Caco-2 (cell line): ENCODE results near the gene RABEP2. TPM values are rescaled to one million over a fixed set of nuclear protein-coding genes. Genes with fewer than 3 reads are reported as not detected.

Experiments
- BruUV-seq: library from RNA; stranded (reverse); fragments of 400-500 nt; replicated peaks from 2 replicates; lab custom pipeline; 2021; lab: Mats Ljungman, UMichigan
- CTCF ChIA-PET: fragments of 300-600 bp; sonication (Branson Sonifier 250); formaldehyde crosslinking; loops from one replicate; lab custom pipeline; 2022; ENCODE audit warnings: antibody characterized with exemption; lab: Charles Lee
- POLR2A ChIA-PET: fragments of 300-600 bp; sonication (Branson Sonifier 250); formaldehyde crosslinking; loops from one replicate; lab custom pipeline; 2022; ENCODE audit warnings: antibody characterized with exemption; lab: Charles Lee
- DNase-seq, 2 experiments: peaks; one replicate each; pipeline versions ENCODE4 v3.0.0 to v3.0.0-alpha.2; 2020 to 2022
- H3K27me3 ChIP-seq: replicated peaks from 2 replicates; pipeline ENCODE4 v1.6.0; 2011; ENCODE audit warnings: low read length; ENCODE audit not compliant: control insufficient read depth, insufficient read depth
- H3K36me3 ChIP-seq: 2 replicates; pipeline ENCODE4 v1.5.1; 2011; ENCODE audit warnings: low read length; ENCODE audit not compliant: control insufficient read depth, insufficient read depth
- H3K4me1 ChIP-seq: fragments of 250-450 bp; sonication (Bioruptor Pico); 2 replicates; pipeline ENCODE4 v1.5.1; 2020; ENCODE audit warnings: mild to moderate bottlenecking
- H3K4me3 ChIP-seq: 2 replicates; pipeline ENCODE4 v1.5.1; 2011; ENCODE audit warnings: low read depth, mild to moderate bottlenecking, control low read depth, low read length
- H3K9me3 ChIP-seq: fragments of 250-450 bp; sonication (Bioruptor Pico); 2 replicates; pipeline ENCODE4 v1.5.1; 2020; ENCODE audit warnings: mild to moderate bottlenecking, moderate library complexity
- H3K27ac Mint-ChIP-seq: one replicate; pipeline ENCODE4 v1.8.0; 2022; ENCODE audit warnings: mixed read lengths; ENCODE audit not compliant: unreplicated experiment
- H3K27me3 Mint-ChIP-seq: one replicate; pipeline ENCODE4 v1.8.0; 2022; ENCODE audit warnings: mixed read lengths; ENCODE audit not compliant: insufficient read depth, unreplicated experiment
- H3K36me3 Mint-ChIP-seq: one replicate; pipeline ENCODE4 v1.8.0; 2022; ENCODE audit warnings: mild to moderate bottlenecking, mixed read lengths; ENCODE audit not compliant: insufficient read depth, unreplicated experiment
- H3K4me1 Mint-ChIP-seq: one replicate; pipeline ENCODE4 v1.8.0; 2022; ENCODE audit warnings: low read depth, mixed read lengths; ENCODE audit not compliant: unreplicated experiment
- H3K4me3 Mint-ChIP-seq: one replicate; pipeline ENCODE4 v1.8.0; 2022; ENCODE audit warnings: mild to moderate bottlenecking, moderate library complexity, mixed read lengths; ENCODE audit not compliant: unreplicated experiment
- H3K9me3 Mint-ChIP-seq: one replicate; pipeline ENCODE4 v1.8.0; 2022; ENCODE audit warnings: mixed read lengths; ENCODE audit not compliant: unreplicated experiment
- intact Hi-C: fragments of 100-400 bp; cut with micrococcal nuclease; formaldehyde crosslinking; loops from one replicate; pipeline ENCODE4 v1.10.0; 2022; ENCODE audit not compliant: unreplicated experiment
- total RNA-seq: library from RNA; stranded (reverse); gene quantifications from 2 replicates; pipeline ENCODE4 v1.2.3, GENCODE V29; 2022
- TF ChIP-seq, protein P1 (sequence below), 2 experiments: fragments of 200-600 bp in 1 of 2; IDR thresholded peaks; 1 replicate in 1 of 2; 2 replicates in 1 of 2; pipeline versions ENCODE4 v1.5.1 to v1.8.0; 2011 to 2022; ENCODE audit warnings: antibody characterized with exemption in 1 of 2, control low read depth in 1 of 2, inconsistent platforms in 1 of 2, low read depth in 1 of 2, low read length in 1 of 2, mild to moderate bottlenecking in 1 of 2, moderate library complexity in 1 of 2; ENCODE audit not compliant: insufficient read depth in 1 of 2, severe bottlenecking in 1 of 2, unreplicated experiment in 1 of 2

The RABEP2 gene
- total RNA-seq, 1 experiment from 2014 or later, result 22.9 TPM

GRCh38 chr16:28964496-28964895 lies 39.5 kb upstream of the RABEP2 start:
- Histone ChIP-seq H3K4me1 (no peaks in the 10 kb centered on the region), H3K9me3 (no peaks in the 10 kb centered on the region), H3K4me3 (no peak overlapping the region), H3K27me3 (no peaks in the 10 kb centered on the region), H3K36me3 (no peaks in the 10 kb centered on the region; the same call in 1 of the 2 replicates)
- no TSS peak for BruUV-seq
- intact Hi-C loops, result no loop called here
- H3K4me1 Mint-ChIP-seq, result no peaks in the 10 kb centered on the region
- ChIA-PET POLR2A (no interaction called here), CTCF (no interaction called here)
- H3K4me3 Mint-ChIP-seq, result no peak overlapping the region
- H3K9me3 Mint-ChIP-seq, result no peaks in the 10 kb centered on the region
- no peaks in the 10 kb centered on the region for H3K27me3 Mint-ChIP-seq
- no peak overlapping the region for H3K27ac Mint-ChIP-seq
- DNase-seq, result no peak
- peaks cover 50% of the 10 kb centered on the region for H3K36me3 Mint-ChIP-seq
- TF ChIP-seq, protein P1, sequence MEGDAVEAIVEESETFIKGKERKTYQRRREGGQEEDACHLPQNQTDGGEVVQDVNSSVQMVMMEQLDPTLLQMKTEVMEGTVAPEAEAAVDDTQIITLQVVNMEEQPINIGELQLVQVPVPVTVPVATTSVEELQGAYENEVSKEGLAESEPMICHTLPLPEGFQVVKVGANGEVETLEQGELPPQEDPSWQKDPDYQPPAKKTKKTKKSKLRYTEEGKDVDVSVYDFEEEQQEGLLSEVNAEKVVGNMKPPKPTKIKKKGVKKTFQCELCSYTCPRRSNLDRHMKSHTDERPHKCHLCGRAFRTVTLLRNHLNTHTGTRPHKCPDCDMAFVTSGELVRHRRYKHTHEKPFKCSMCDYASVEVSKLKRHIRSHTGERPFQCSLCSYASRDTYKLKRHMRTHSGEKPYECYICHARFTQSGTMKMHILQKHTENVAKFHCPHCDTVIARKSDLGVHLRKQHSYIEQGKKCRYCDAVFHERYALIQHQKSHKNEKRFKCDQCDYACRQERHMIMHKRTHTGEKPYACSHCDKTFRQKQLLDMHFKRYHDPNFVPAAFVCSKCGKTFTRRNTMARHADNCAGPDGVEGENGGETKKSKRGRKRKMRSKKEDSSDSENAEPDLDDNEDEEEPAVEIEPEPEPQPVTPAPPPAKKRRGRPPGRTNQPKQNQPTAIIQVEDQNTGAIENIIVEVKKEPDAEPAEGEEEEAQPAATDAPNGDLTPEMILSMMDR (IDR thresholded peaks at IDR 0.05; ENCODE audit: insufficient read depth in 1 of 2, low read depth in 1 of 2, low read length in 1 of 2, severe bottlenecking in 1 of 2, unreplicated experiment in 1 of 2), result no peak

DNA sequence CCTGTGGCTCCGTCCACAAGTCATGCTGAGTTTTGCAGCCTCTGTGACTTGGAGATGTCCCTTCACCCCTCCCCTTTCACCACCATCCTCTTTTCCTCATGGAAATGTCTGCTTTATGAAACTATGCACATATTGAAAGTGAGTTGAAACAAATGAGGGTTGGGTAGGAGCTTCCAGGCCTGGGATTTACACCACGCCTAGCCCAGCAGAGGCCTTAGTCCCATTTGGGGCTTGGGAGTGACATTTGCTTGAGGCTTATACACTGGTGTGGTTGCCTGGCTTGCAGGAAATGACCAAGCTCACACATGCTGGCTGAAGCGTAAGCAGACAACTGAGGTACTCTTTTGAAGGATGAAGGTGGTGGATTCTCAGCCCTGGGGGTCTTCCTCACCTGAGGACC lies 39.0 kb upstream of the RABEP2 start:
- H3K4me3 Mint-ChIP-seq, result no peak overlapping the region
- H3K36me3 Mint-ChIP-seq, result peaks cover 53% of the 10 kb centered on the region
- no TSS peak for BruUV-seq
- DNase-seq, result no peak
- POLR2A ChIA-PET, result no interaction called here
- H3K4me1 Mint-ChIP-seq, result no peaks in the 10 kb centered on the region
- TF ChIP-seq, protein P1 (IDR thresholded peaks at IDR 0.05; ENCODE audit: insufficient read depth in 1 of 2, low read depth in 1 of 2, low read length in 1 of 2, severe bottlenecking in 1 of 2, unreplicated experiment in 1 of 2), result no peak
- H3K27me3 ChIP-seq, result no peaks in the 10 kb centered on the region
- H3K27ac Mint-ChIP-seq, result no peak overlapping the region
- no peaks in the 10 kb centered on the region for H3K4me1 ChIP-seq
- intact Hi-C loops, result no loop called here
- H3K36me3 ChIP-seq, result no peaks in the 10 kb centered on the region; the same call in 1 of the 2 replicates
- H3K27me3 Mint-ChIP-seq, result no peaks in the 10 kb centered on the region
- H3K9me3 ChIP-seq, result no peaks in the 10 kb centered on the region
- H3K4me3 ChIP-seq, result no peak overlapping the region
- H3K9me3 Mint-ChIP-seq, result no peaks in the 10 kb centered on the region
- CTCF ChIA-PET, result interaction anchor here (0.6 kb wide), 1 partner anchor 46 kb away, joined by 5 read pairs; no protein-coding TSS in a partner anchor

DNA sequence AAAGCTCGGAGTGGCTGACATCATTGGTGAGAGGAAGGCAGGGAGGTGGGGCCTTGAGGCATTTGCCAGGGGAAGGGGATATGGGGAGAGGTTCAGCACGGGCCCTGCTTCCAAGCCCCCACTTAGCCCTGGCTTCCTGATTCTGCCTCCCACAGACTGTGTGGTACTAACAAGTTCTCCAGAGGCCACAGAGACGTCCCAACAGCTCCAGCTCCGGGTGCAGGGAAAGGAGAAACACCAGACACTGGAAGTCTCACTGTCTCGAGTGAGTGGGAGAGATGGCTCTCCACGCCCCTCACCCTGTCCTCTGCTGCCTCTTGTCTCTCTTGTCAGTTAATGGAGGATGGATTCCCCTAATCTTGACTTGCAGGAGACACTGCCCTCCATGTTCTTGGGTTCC lies 33.8 kb upstream of the RABEP2 start:
- Histone ChIP-seq H3K27me3 (no peaks in the 10 kb centered on the region), H3K4me3 (no peak overlapping the region), H3K4me1 (no peaks in the 10 kb centered on the region), H3K9me3 (no peaks in the 10 kb centered on the region), H3K36me3 (peaks cover 3% of the 10 kb centered on the region; the same call in 1 of the 2 replicates)
- Mint-ChIP-seq H3K27ac (no peak overlapping the region), H3K4me1 (no peaks in the 10 kb centered on the region), H3K36me3 (peaks cover 68% of the 10 kb centered on the region), H3K4me3 (no peak overlapping the region), H3K27me3 (no peaks in the 10 kb centered on the region), H3K9me3 (no peaks in the 10 kb centered on the region)
- DNase-seq, result no peak
- POLR2A ChIA-PET, result no interaction called here
- TF ChIP-seq, protein P1 (IDR thresholded peaks at IDR 0.05; ENCODE audit: insufficient read depth in 1 of 2, low read depth in 1 of 2, low read length in 1 of 2, severe bottlenecking in 1 of 2, unreplicated experiment in 1 of 2), result no peak
- CTCF ChIA-PET, result no interaction called here
- BruUV-seq, result no TSS peak
- intact Hi-C loops, result no loop called here
